Left renal cortex interstitium (tissue), 4 donors: ENCODE results near the gene UBR4. TPM values are rescaled to one million over a fixed set of nuclear protein-coding genes. Genes with fewer than 3 reads are reported as not detected.

ENCODE experiments used
- DNase-seq, 4 donors: peaks; one replicate each; pipeline ENCODE4 v3.0.0-alpha.2; 2013; ENCODE audit warnings: low read depth in 4 of 4, low spot score in 2 of 4, missing footprints in 1 of 4
- polyA plus RNA-seq, 4 donors: library from polyadenylated mRNA; unstranded; fragments of 120-200 nt; gene quantifications; one replicate each; pipeline ENCODE4 v1.2.1, GENCODE V29; 2013; ENCODE audit not compliant: insufficient read length in 4 of 4

Gene UBR4
- polyA plus RNA-seq, 4 donors, result 99.6 to 159 (median 126) TPM

DNA sequence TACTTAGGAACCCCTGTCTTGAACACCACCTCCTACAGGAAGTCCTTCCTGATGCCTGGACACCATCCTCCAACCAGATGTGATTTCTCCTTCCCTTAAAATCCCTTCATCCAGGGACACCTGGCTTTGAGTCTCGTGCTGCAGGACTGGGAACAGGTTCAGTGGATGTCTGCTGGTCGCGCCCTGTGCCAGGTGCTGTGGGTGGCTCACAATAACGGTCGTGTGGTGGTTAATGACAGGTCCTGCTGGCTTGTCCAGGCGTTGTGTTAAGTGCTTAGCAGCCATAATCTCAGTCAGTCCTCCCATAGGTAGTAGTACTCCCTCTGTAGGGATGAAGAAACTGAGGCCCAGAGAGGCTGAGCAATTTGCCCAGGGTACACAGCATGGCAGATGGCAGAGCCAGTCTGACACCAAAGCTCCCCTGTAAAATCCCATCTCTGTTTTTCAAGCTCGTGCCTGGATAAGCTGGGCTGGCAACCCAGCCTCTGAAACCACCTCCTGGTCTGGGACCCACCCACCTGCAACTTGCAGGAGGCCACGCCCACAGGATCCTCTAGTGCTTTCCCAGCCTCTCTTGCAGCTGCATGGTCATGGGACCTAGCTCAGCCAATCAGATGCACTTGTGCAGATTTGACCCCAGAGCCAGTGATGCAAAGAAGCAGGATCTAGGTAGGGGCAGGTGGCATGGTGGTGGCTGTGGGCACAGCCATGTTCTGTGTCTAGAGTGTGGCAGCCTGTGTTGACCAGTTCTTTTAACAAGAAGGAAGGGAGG, 147.6 kb downstream of the UBR4 start:
- DNase-seq, result no peak

- DNase-seq, result no peak
These were observed 148.3 kb downstream of the UBR4 start for GRCh38 chr1:19061798-19062197.

DNA sequence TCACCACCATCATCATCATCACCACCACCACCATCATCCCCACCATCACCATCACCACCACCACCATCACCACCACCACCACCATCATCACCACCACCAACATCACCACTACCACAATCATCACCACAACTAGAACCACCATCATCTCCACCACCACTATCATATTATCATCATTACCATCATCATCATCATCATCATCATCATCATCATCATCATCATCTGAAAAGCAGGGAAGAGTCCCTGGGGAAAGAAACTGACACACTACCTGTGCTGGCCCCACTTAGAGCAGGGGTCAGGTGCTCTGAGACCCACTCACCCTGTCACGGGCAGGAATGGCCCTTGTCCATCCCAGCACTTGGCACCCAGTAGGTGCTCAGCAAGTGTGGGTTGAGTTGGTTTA, 148.7 kb downstream of the UBR4 start:
- no peak for DNase-seq

GRCh38 chr1:19059773-19060172, 150.3 kb downstream of the UBR4 start:
- DNase-seq, result no peak

GRCh38 chr1:19058476-19058797, 151.6 kb downstream of the UBR4 start:
- DNase-seq, result no peak

- no peak for DNase-seq
These were observed 152.1 kb downstream of the UBR4 start for GRCh38 chr1:19057784-19058475.

- DNase-seq, result no peak
These were observed 152.8 kb downstream of the UBR4 start for GRCh38 chr1:19057182-19057779.

- DNase-seq, result no peak
These were observed 154.4 kb downstream of the UBR4 start for GRCh38 chr1:19055701-19056100.

DNA sequence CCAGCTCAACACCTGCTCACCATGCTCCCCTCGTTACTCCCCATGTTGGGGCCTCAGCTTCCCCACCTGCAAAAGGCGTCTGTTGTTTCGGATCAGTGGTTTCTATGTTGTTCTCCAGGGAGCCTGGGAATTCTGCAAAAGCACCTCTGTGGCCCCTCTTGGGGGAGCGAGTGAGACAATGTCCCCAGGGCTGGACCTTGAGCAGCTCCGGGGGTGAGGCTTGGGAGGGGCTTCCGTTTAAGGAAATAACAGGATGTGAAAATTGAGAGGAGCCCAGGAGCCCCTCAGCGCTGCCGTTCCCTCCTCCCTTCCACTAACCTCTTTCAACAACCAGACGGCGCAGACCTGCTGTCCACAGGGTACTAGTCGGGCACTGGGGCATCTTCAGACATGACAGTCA, 155.1 kb downstream of the UBR4 start:
- no peak for DNase-seq

- no peak for DNase-seq
These were observed 155.8 kb downstream of the UBR4 start for GRCh38 chr1:19054216-19054615.

- no peak for DNase-seq
These were observed 156.6 kb downstream of the UBR4 start for GRCh38 chr1:19053486-19053885.

DNA sequence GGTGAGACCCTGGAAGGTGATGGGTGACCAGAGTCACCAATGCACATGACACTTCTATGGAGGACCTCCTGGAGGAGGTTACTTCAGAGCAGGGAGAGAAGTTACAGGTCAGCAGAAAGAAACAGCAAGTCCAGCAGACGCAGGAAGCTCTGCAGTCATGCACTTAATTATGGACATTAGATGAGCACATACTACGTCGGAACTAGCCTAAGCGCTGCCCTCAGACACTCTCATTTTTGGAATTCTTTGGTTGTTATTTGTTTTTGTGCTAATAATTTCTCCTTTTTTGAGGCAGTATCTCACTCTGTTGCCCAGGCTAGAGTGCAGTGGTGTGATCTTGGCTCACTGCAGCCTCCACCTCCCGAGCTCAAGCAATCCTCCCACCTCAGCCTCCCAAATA, 160.3 kb downstream of the UBR4 start:
- DNase-seq, result no peak

DNA sequence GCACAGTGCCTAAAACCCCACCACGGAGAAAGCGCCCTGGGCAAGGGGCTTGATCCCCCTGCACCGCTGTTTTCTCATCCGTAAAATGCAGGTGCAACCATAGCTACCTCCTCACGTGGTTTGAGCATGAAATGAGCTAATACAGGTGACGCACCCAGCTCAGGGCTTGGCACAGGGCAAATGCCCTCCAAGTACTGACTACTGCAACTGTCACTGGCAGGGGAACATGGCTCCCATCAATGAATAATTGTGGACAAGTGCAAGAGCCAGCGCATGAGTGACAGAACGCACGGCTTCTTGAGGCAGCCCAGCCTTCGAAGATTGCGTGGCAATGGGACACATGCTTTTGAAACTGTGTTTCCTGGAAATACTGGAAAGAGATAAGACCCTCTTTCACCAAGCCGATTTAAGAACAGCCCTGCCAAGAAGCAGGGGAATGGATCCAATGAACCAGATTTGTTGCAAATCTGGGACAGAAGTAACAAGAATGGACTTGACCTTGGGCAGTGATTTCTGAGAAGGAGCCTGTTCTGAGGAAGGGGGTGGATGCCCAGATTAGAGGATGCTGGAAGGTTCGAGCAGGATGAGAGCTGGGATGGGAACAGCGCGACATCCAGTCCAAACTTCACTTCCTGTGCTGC, 160.8 kb downstream of the UBR4 start:
- DNase-seq, result no peak

GRCh38 chr1:19046972-19047731, 162.9 kb downstream of the UBR4 start:
- DNase-seq, result no peak

DNA sequence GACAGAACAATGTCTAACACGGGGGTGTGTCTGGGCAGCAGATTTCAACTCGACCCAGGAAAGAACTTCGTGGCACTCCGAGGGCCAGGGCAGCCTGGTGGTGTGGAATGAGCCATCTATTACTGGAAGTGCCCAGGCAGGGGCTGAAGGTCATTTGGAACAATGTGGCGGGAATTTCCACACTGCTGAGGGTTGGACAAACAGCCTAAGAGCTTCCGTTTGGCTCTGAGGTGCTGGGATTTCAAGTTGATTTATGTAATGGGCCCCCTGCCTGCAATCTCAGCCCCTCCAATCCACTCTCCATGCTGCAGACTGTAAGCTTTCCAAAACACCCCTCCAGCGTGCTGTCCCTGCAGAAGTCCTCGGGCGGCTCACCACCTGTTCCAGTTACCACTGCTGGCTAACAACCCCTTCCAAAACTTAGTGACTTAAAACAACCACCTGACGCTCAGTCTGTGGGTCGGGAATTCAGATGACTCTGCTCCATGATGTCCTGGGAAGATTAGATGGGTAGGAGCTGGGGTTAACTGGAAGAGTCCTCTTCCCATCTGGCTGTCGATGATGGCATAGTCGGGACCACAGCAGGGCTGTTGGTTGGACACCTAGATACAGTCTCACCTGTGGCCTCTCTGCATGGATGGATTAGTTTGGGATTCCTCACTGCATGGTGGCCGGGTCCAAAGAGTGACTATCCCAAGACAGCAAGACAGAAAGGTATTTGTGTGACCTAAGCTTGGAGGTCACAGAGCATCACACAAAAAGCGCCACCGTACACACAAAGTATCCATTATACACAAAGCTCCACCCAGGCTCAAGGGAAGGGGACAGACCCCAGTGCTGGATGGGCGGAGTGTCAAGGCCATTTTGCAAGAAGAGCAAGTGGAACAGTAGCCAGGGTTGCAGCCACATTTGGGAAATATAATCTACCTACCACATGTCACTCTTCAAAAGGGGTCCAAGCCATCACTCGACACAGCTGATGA, 163.9 kb downstream of the UBR4 start:
- no peak for DNase-seq

DNA sequence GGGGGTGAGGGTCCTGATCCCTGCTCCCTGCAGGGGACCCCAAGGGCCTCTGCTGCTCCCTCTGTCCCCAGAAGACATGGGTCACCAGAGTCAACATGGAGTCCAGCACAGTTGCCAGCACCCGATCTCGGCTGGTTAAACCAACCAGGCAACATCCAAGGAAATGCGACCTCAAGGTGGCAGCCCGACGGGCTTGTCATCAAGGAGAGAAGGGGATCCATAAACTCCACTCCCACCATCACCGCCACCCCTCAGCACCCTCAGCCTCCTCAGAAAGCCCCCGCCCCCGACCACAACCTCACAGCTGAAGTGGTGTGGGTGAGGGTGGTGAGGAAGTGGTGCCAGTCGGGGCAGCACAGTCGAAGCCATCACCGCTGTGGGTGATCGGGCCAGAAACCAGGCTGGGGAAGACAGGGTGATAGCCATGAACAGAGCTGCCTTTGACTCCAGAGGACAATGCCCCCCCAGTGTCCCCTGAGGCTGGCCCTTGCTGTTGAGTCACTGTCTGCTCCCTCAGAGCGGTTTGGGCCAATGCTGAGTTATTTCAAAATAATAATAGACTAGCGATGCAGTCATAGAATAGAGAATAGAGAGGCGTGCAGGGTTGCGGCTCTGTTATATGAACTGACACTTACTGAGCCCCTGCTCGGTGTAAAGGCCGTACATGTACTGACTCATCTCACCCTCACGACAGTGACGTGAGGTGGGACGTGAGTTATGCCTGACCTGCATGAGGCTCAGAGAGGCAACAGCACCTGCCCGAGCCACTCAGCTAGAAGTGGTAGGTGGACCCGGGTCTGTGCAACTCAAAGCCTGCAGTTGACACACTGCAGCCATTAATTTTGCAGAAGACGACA, 164.9 kb downstream of the UBR4 start:
- no peak for DNase-seq

- DNase-seq, result no peak
These were observed 165.6 kb downstream of the UBR4 start for GRCh38 chr1:19044471-19044870.

DNA sequence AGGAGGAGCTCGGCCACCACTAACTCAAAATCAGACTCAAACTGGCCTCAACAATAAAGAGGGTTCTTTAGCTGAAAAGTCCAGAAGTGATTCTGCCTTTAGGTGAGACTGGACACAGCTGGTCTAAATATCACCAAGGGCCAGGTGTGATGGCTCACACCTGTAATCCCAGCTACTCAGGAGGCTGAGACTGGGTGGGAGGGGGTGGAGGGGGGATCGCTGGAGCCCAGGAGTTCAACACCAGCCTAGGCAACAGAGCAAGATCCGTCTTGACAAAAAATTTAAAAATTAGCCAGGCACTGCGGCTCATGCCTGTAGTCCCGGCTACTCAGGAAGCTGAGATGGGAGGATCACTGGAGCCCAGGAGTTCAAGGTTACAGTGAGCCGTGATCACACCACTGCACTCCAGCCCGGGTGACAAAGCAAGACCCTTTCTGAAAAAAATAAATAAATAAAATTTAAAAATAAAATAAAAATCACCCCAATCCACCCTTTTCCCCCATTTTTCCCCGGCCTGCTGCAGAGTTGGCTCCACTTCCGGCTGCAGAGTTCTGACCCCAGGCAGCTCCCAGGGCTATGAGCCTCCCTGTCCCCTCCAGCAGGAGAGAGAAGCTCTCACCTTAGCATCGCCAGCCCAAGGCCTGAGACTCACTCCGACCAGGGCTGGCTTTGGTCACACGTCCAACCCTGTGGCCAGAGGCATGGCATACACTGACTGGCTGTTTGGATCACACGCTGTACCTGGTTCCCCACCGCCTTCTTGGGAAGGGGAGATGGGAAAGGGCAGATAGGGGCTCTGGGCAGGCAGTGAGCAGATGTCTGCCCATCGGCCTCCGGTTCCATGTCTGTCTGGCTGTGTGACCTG, 166.3 kb downstream of the UBR4 start:
- DNase-seq, result no peak
